Activated naive CD8-positive, alpha-beta T cell treated with anti-CD3 and anti-CD28 coated beads for 36 hours (primary cell): ENCODE measurements around the gene PROX1. TPM values are rescaled to one million over a fixed set of nuclear protein-coding genes. Genes with fewer than 3 reads are reported as not detected.

Experiments used
- DNase-seq: peaks from one replicate; pipeline ENCODE4 v3.0.0; 2021
- H3K27ac Mint-ChIP-seq: one replicate; pipeline ENCODE4 v1.8.0; 2022; ENCODE audit warnings: mild to moderate bottlenecking, moderate library complexity, mixed read lengths
- H3K27me3 Mint-ChIP-seq: one replicate; pipeline ENCODE4 v1.8.0; 2022; ENCODE audit warnings: mild to moderate bottlenecking, mixed read lengths
- H3K36me3 Mint-ChIP-seq: one replicate; pipeline ENCODE4 v1.8.0; 2021; ENCODE audit warnings: mild to moderate bottlenecking, mixed read lengths
- H3K4me1 Mint-ChIP-seq: one replicate; pipeline ENCODE4 v1.8.0; 2021; ENCODE audit warnings: mixed read lengths
- H3K4me3 Mint-ChIP-seq: one replicate; pipeline ENCODE4 v1.8.0; 2022; ENCODE audit warnings: mild to moderate bottlenecking, moderate library complexity, mixed read lengths
- H3K9me3 Mint-ChIP-seq: one replicate; pipeline ENCODE4 v1.8.0; 2022; ENCODE audit warnings: mixed read lengths
- total RNA-seq, 2 experiments: library from RNA; stranded (reverse); gene quantifications; one replicate each; pipeline ENCODE4 v1.2.3, GENCODE V29; 2021

Gene PROX1
- total RNA-seq, 2 experiments from 2014 or later, result not detected

GRCh38 chr1:214002472-214002871, 14.7 kb downstream of the PROX1 start:
- H3K27ac Mint-ChIP-seq, result no peak overlapping the region
- peaks cover 9% of the 10 kb centered on the region for H3K27me3 Mint-ChIP-seq
- H3K4me3 Mint-ChIP-seq, result no peak overlapping the region
- H3K36me3 Mint-ChIP-seq, result no peaks in the 10 kb centered on the region
- DNase-seq, result no peak
- no peaks in the 10 kb centered on the region for H3K9me3 Mint-ChIP-seq
- no peaks in the 10 kb centered on the region for H3K4me1 Mint-ChIP-seq

GRCh38 chr1:214003233-214003632, 15.5 kb downstream of the PROX1 start:
- Mint-ChIP-seq H3K4me1 (no peaks in the 10 kb centered on the region), H3K27ac (no peak overlapping the region), H3K4me3 (no peak overlapping the region), H3K36me3 (no peaks in the 10 kb centered on the region), H3K27me3 (peaks cover 4% of the 10 kb centered on the region), H3K9me3 (no peaks in the 10 kb centered on the region)
- DNase-seq, result no peak

GRCh38 chr1:214004014-214004413, 16.2 kb downstream of the PROX1 start:
- H3K27ac Mint-ChIP-seq, result no peak overlapping the region
- DNase-seq, result no peak
- H3K4me1 Mint-ChIP-seq, result no peaks in the 10 kb centered on the region
- no peaks in the 10 kb centered on the region for H3K36me3 Mint-ChIP-seq
- no peaks in the 10 kb centered on the region for H3K9me3 Mint-ChIP-seq
- peaks cover 1% of the 10 kb centered on the region for H3K27me3 Mint-ChIP-seq
- no peak overlapping the region for H3K4me3 Mint-ChIP-seq

- H3K9me3 Mint-ChIP-seq, result no peaks in the 10 kb centered on the region
- H3K27ac Mint-ChIP-seq, result no peak overlapping the region
- H3K4me1 Mint-ChIP-seq, result no peaks in the 10 kb centered on the region
- no peaks in the 10 kb centered on the region for H3K27me3 Mint-ChIP-seq
- DNase-seq, result no peak
- no peak overlapping the region for H3K4me3 Mint-ChIP-seq
- H3K36me3 Mint-ChIP-seq, result no peaks in the 10 kb centered on the region
Observed at GRCh38 chr1:214004795-214005194, 17.0 kb downstream of the PROX1 start.

- Mint-ChIP-seq H3K27me3 (no peaks in the 10 kb centered on the region), H3K36me3 (no peaks in the 10 kb centered on the region), H3K9me3 (no peaks in the 10 kb centered on the region), H3K4me3 (no peak overlapping the region), H3K27ac (no peak overlapping the region), H3K4me1 (no peaks in the 10 kb centered on the region)
- no peak for DNase-seq
Observed at GRCh38 chr1:214005708-214006107, 17.9 kb downstream of the PROX1 start.

GRCh38 chr1:214006845-214007244, 19.1 kb downstream of the PROX1 start:
- no peak for DNase-seq
- H3K36me3 Mint-ChIP-seq, result no peaks in the 10 kb centered on the region
- no peaks in the 10 kb centered on the region for H3K4me1 Mint-ChIP-seq
- H3K27ac Mint-ChIP-seq, result no peak overlapping the region
- no peaks in the 10 kb centered on the region for H3K27me3 Mint-ChIP-seq
- no peaks in the 10 kb centered on the region for H3K9me3 Mint-ChIP-seq
- H3K4me3 Mint-ChIP-seq, result no peak overlapping the region

- H3K27me3 Mint-ChIP-seq, result peaks cover 4% of the 10 kb centered on the region
- no peak overlapping the region for H3K4me3 Mint-ChIP-seq
- H3K36me3 Mint-ChIP-seq, result no peaks in the 10 kb centered on the region
- no peaks in the 10 kb centered on the region for H3K9me3 Mint-ChIP-seq
- no peaks in the 10 kb centered on the region for H3K4me1 Mint-ChIP-seq
- no peak overlapping the region for H3K27ac Mint-ChIP-seq
- no peak for DNase-seq
Observed at GRCh38 chr1:214008347-214008746, 20.6 kb downstream of the PROX1 start.

- H3K27ac Mint-ChIP-seq, result no peak overlapping the region
- no peak for DNase-seq
- no peaks in the 10 kb centered on the region for H3K4me1 Mint-ChIP-seq
Observed at GRCh38 chr1:214008791-214009422, 21.1 kb downstream of the PROX1 start.

GRCh38 chr1:214009423-214010196, 21.8 kb downstream of the PROX1 start:
- Mint-ChIP-seq H3K36me3 (no peaks in the 10 kb centered on the region), H3K27me3 (peaks cover 4% of the 10 kb centered on the region), H3K4me3 (no peak overlapping the region), H3K4me1 (no peaks in the 10 kb centered on the region), H3K27ac (no peak overlapping the region), H3K9me3 (no peaks in the 10 kb centered on the region)
- DNase-seq, result no peak

More at GRCh38 chr1:214008791-214009422, 21.1 kb downstream of the PROX1 start:
- H3K4me3 Mint-ChIP-seq, result no peak overlapping the region
- no peaks in the 10 kb centered on the region for H3K9me3 Mint-ChIP-seq
- no peaks in the 10 kb centered on the region for H3K36me3 Mint-ChIP-seq
- peaks cover 4% of the 10 kb centered on the region for H3K27me3 Mint-ChIP-seq

- no peak for DNase-seq
- Mint-ChIP-seq H3K9me3 (no peaks in the 10 kb centered on the region), H3K27me3 (peaks cover 4% of the 10 kb centered on the region), H3K27ac (no peak overlapping the region), H3K36me3 (no peaks in the 10 kb centered on the region), H3K4me1 (no peaks in the 10 kb centered on the region), H3K4me3 (no peak overlapping the region)
Observed at GRCh38 chr1:214010197-214010573, 22.4 kb downstream of the PROX1 start.

GRCh38 chr1:214010717-214011116, 22.9 kb downstream of the PROX1 start:
- H3K4me3 Mint-ChIP-seq, result no peak overlapping the region
- no peaks in the 10 kb centered on the region for H3K9me3 Mint-ChIP-seq
- no peaks in the 10 kb centered on the region for H3K36me3 Mint-ChIP-seq
- DNase-seq, result no peak
- H3K27me3 Mint-ChIP-seq, result peaks cover 4% of the 10 kb centered on the region
- no peaks in the 10 kb centered on the region for H3K4me1 Mint-ChIP-seq
- no peak overlapping the region for H3K27ac Mint-ChIP-seq

- H3K27ac Mint-ChIP-seq, result no peak overlapping the region
- no peak for DNase-seq
- H3K27me3 Mint-ChIP-seq, result peaks cover 4% of the 10 kb centered on the region
- H3K9me3 Mint-ChIP-seq, result no peaks in the 10 kb centered on the region
- H3K4me3 Mint-ChIP-seq, result no peak overlapping the region
- H3K36me3 Mint-ChIP-seq, result no peaks in the 10 kb centered on the region
- H3K4me1 Mint-ChIP-seq, result no peaks in the 10 kb centered on the region
Observed at GRCh38 chr1:214012418-214012817, 24.6 kb downstream of the PROX1 start.

GRCh38 chr1:214013614-214014377, 26.0 kb downstream of the PROX1 start:
- Mint-ChIP-seq H3K36me3 (no peaks in the 10 kb centered on the region), H3K4me3 (no peak overlapping the region), H3K4me1 (no peaks in the 10 kb centered on the region), H3K27ac (no peak overlapping the region), H3K27me3 (peaks cover 4% of the 10 kb centered on the region), H3K9me3 (no peaks in the 10 kb centered on the region)
- no peak for DNase-seq

GRCh38 chr1:214014730-214015129, 27.0 kb downstream of the PROX1 start:
- H3K36me3 Mint-ChIP-seq, result no peaks in the 10 kb centered on the region
- H3K27me3 Mint-ChIP-seq, result peaks cover 4% of the 10 kb centered on the region
- H3K4me3 Mint-ChIP-seq, result no peak overlapping the region
- H3K4me1 Mint-ChIP-seq, result no peaks in the 10 kb centered on the region
- no peak for DNase-seq
- no peak overlapping the region for H3K27ac Mint-ChIP-seq
- no peaks in the 10 kb centered on the region for H3K9me3 Mint-ChIP-seq

GRCh38 chr1:214017191-214017982, 29.6 kb downstream of the PROX1 start:
- H3K27me3 Mint-ChIP-seq, result peaks cover 4% of the 10 kb centered on the region
- no peak for DNase-seq
- no peak overlapping the region for H3K4me3 Mint-ChIP-seq
- H3K36me3 Mint-ChIP-seq, result no peaks in the 10 kb centered on the region
- no peak overlapping the region for H3K27ac Mint-ChIP-seq
- H3K9me3 Mint-ChIP-seq, result no peaks in the 10 kb centered on the region
- H3K4me1 Mint-ChIP-seq, result no peaks in the 10 kb centered on the region
